IMR-90 (cell line): Measurements from ENCODE around the gene NCS1. TPM values are rescaled to one million over a fixed set of nuclear protein-coding genes. Genes with fewer than 3 reads are reported as not detected.

Experiments
- ATAC-seq: fragments of 200-7000 bp; cut with Tn5 transposase; 2 replicates; pipeline ENCODE4 v1.9.1; 2020; ENCODE audit warnings: low read depth, mild to moderate bottlenecking, moderate library complexity
- BruUV-seq: library from RNA; stranded (reverse); fragments of 400-500 nt; replicated peaks from 2 replicates; lab custom pipeline; 2021; lab: Mats Ljungman, UMichigan
- CTCF ChIA-PET: fragments of 300-600 bp; formaldehyde crosslinking; extraction: SDS; loops from one replicate; lab custom pipeline; 2021; ENCODE audit warnings: antibody characterized with exemption; lab: Yijun Ruan, JAX
- POLR2A ChIA-PET: fragments of 300-600 bp; sonication (Branson Sonifier 250); formaldehyde crosslinking; loops from one replicate; lab custom pipeline; 2022; ENCODE audit warnings: antibody characterized with exemption; ENCODE audit not compliant: unreplicated experiment; lab: Charles Lee
- DNase-seq: peaks from one replicate; pipeline ENCODE4 v3.0.0; 2013
- H2AFZ ChIP-seq: replicated peaks from 2 replicates; pipeline ENCODE3; 2013; ENCODE audit warnings: low read length, mild to moderate bottlenecking; ENCODE audit not compliant: poor library complexity
- H2AK5ac ChIP-seq: 2 replicates; pipeline ENCODE4 v1.6.1; 2013; ENCODE audit warnings: low read depth, low read length, inconsistent platforms
- H2AK9ac ChIP-seq: replicated peaks from 2 replicates; pipeline ENCODE3; 2013; ENCODE audit warnings: mild to moderate bottlenecking, low read depth, low read length, moderate library complexity; ENCODE audit not compliant: poor library complexity
- H2BK120ac ChIP-seq: 2 replicates; pipeline ENCODE4 v1.6.1; 2013; ENCODE audit warnings: low read depth, low read length, inconsistent platforms
- H2BK15ac ChIP-seq: 3 replicates; pipeline ENCODE4 v1.6.1; 2013; ENCODE audit warnings: low read depth, low read length, inconsistent platforms
- H2BK20ac ChIP-seq: 2 replicates; pipeline ENCODE4 v1.6.1; 2013; ENCODE audit warnings: low read depth, mild to moderate bottlenecking, inconsistent platforms, low read length, moderate library complexity
- H2BK5ac ChIP-seq: 2 replicates; pipeline ENCODE4 v1.6.1; 2013; ENCODE audit warnings: mild to moderate bottlenecking, low read depth, low read length, inconsistent platforms; ENCODE audit not compliant: poor library complexity, severe bottlenecking
- H3K14ac ChIP-seq: replicated peaks from 2 replicates; pipeline ENCODE4 v1.6.1; 2013; ENCODE audit warnings: low read depth, low read length, inconsistent platforms
- H3K18ac ChIP-seq: 2 replicates; pipeline ENCODE4 v1.6.1; 2013; ENCODE audit warnings: low read depth, low read length, control low read depth
- H3K23ac ChIP-seq: 2 replicates; pipeline ENCODE4 v1.6.1; 2013; ENCODE audit warnings: low read depth, low read length, inconsistent platforms
- H3K27ac ChIP-seq: 2 replicates; pipeline ENCODE4 v1.5.1; 2013; ENCODE audit warnings: mild to moderate bottlenecking, control low read depth, low read length; ENCODE audit not compliant: insufficient read depth
- H3K27me3 ChIP-seq: 2 replicates; pipeline ENCODE4 v1.6.1; 2013; ENCODE audit warnings: low read length; ENCODE audit not compliant: control insufficient read depth, insufficient read depth
- H3K36me3 ChIP-seq: 2 replicates; pipeline ENCODE4 v1.6.1; 2013; ENCODE audit warnings: low read length, mixed read lengths; ENCODE audit not compliant: control insufficient read depth, insufficient read depth
- H3K4ac ChIP-seq: 2 replicates; pipeline ENCODE4 v1.6.1; 2013; ENCODE audit warnings: low read depth, low read length, inconsistent platforms
- H3K4me1 ChIP-seq: 2 replicates; pipeline ENCODE4 v1.6.1; 2013; ENCODE audit warnings: low read length, mixed read lengths; ENCODE audit not compliant: control insufficient read depth, insufficient read depth
- H3K4me2 ChIP-seq: 2 replicates; pipeline ENCODE4 v1.6.1; 2013; ENCODE audit warnings: low read depth, mild to moderate bottlenecking, control low read depth, low read length, moderate library complexity
- H3K4me3 ChIP-seq: 2 replicates; pipeline ENCODE4 v1.5.1; 2013; ENCODE audit warnings: low read depth, mild to moderate bottlenecking, control low read depth, low read length, moderate library complexity; ENCODE audit not compliant: insufficient read depth
- H3K56ac ChIP-seq: 2 replicates; pipeline ENCODE4 v1.6.1; 2013; ENCODE audit warnings: low read length, inconsistent platforms; ENCODE audit not compliant: insufficient read depth; ENCODE audit errors: extremely low read depth
- H3K79me1 ChIP-seq, 2 experiments: 2 replicates each; pipeline ENCODE4 v1.6.1; 2013; ENCODE audit warnings: low read length in 2 of 2, inconsistent platforms in 1 of 2, low read depth in 1 of 2
- H3K9ac ChIP-seq: 2 replicates; pipeline ENCODE4 v1.6.1; 2013; ENCODE audit warnings: low read depth, low read length, control low read depth
- H3K9me1 ChIP-seq: 2 replicates; pipeline ENCODE4 v1.6.1; 2013; ENCODE audit warnings: low read length, inconsistent platforms; ENCODE audit not compliant: insufficient read depth
- H3K9me3 ChIP-seq: 2 replicates; pipeline ENCODE4 v1.6.1; 2013; ENCODE audit warnings: low read length; ENCODE audit not compliant: control insufficient read depth, insufficient read depth
- H4K20me1 ChIP-seq: 2 replicates; pipeline ENCODE4 v1.6.1; 2013; ENCODE audit warnings: low read length, inconsistent platforms; ENCODE audit not compliant: insufficient read depth
- H4K5ac ChIP-seq: 2 replicates; pipeline ENCODE4 v1.6.1; 2013; ENCODE audit warnings: mild to moderate bottlenecking, low read depth, low read length, control low read depth
- H4K8ac ChIP-seq, 2 experiments: 2 replicates each; pipeline ENCODE4 v1.6.1; 2013; ENCODE audit warnings: low read depth in 2 of 2, low read length in 2 of 2, control low read depth in 1 of 2, inconsistent platforms in 1 of 2
- H4K91ac ChIP-seq: 2 replicates; pipeline ENCODE4 v1.6.1; 2013; ENCODE audit warnings: low read depth, low read length, inconsistent platforms; ENCODE audit not compliant: insufficient read depth
- CHD1 ChIP-seq: IDR thresholded peaks from 2 replicates; pipeline ENCODE4 v1.6.1; 2012; ENCODE audit warnings: low read depth, low read length, improper control_type of control experiment
- MAZ ChIP-seq: IDR thresholded peaks from 2 replicates; pipeline ENCODE4 v1.6.1; 2012; ENCODE audit warnings: low read depth, mild to moderate bottlenecking, low read length, improper control_type of control experiment, moderate library complexity, borderline replicate concordance
- MXI1 ChIP-seq: IDR thresholded peaks from 2 replicates; pipeline ENCODE4 v1.6.1; 2012; ENCODE audit warnings: low read depth, mild to moderate bottlenecking, low read length, moderate library complexity, borderline replicate concordance
- RAD21 ChIP-seq: IDR thresholded peaks from 2 replicates; pipeline ENCODE4 v1.6.1; 2012; ENCODE audit warnings: low read length, improper control_type of control experiment
- RCOR1 ChIP-seq: IDR thresholded peaks from 2 replicates; pipeline ENCODE4 v1.6.1; 2012; ENCODE audit warnings: mild to moderate bottlenecking, low read length, improper control_type of control experiment; ENCODE audit not compliant: insufficient replicate concordance
- RFX5 ChIP-seq: IDR thresholded peaks from 2 replicates; pipeline ENCODE4 v1.8.0; 2012; ENCODE audit warnings: low read depth, mild to moderate bottlenecking, low read length, moderate library complexity
- WGBS, 2 experiments: methylation state at CpG; one replicate each; pipeline versions ENCODE4 v1.1.5 to v1.1.7; 2013; ENCODE audit warnings: missing lambda C conversion rate in 2 of 2; ENCODE audit not compliant: insufficient read length in 1 of 2; ENCODE audit errors: extremely low coverage in 2 of 2; 5-methylcytosine and 5-hydroxymethylcytosine counted together
- dilution Hi-C: fragments of 300-500 bp; cut with HindIII; formaldehyde crosslinking; loops from one replicate; pipeline ENCODE4 v1.14.3; 2018; ENCODE audit warnings: low sequenced_read_pairs; ENCODE audit not compliant: unreplicated experiment
- in situ Hi-C: fragments of 300-500 bp; cut with MboI; formaldehyde crosslinking; loops from 3 replicates; pipeline ENCODE4 v1.14.3; 2019; ENCODE audit warnings: low sequenced_read_pairs, inconsistent platforms, mixed read lengths
- intact Hi-C: fragments of 100-400 bp; cut with micrococcal nuclease; formaldehyde crosslinking; loops from 2 replicates; pipeline ENCODE4 v1.10.0; 2022
- polyA plus RNA-seq, 3 experiments: library from polyadenylated mRNA; depleted of rRNA; stranded (reverse); fragments of >200 nt; gene quantifications; 2 replicates each; pipeline ENCODE4 v1.2.3, GENCODE V29; 2012; ENCODE audit warnings: low replicate concordance in 1 of 3
- total RNA-seq: library from RNA; depleted of rRNA; stranded (reverse); fragments of >200 nt; gene quantifications from 2 replicates; pipeline ENCODE4 v1.2.3, GENCODE V29; 2012

NCS1 gene
- total and polyA plus RNA-seq, 2 of the 4 experiments (the other 2 are of a cell fraction) = 41.0 to 60.5 TPM

GRCh38 chr9:130140706-130141105, 31.5 kb upstream of the NCS1 start:
- BruUV-seq = no TSS peak
- no peak overlapping the region for H2AK9ac ChIP-seq
- dilution Hi-C loops (no loop called here), in situ Hi-C loops (no loop called here), intact Hi-C loops (no loop called here)
- H2BK15ac ChIP-seq = no peak overlapping the region
- H3K18ac ChIP-seq = no peak overlapping the region
- CTCF ChIA-PET = no interaction called here
- no peak overlapping the region; a peak in 1 of 4 replicates for H4K8ac ChIP-seq
- H3K9me3 ChIP-seq = no peaks in the 10 kb centered on the region
- no peak overlapping the region for H2AFZ ChIP-seq
- H2BK120ac ChIP-seq = no peak overlapping the region
- WGBS, 2 experiments = 96% methylated on average over 5 of the region's 10 CpGs; no CpG with 5 or more reads in 1 of the 2 experiments
- H4K91ac ChIP-seq = no peak overlapping the region
- no peak overlapping the region for H3K56ac ChIP-seq
- H3K4ac ChIP-seq = no peak overlapping the region; the same call in 1 of the 2 replicates
- H2AK5ac ChIP-seq = no peak overlapping the region
- no peak overlapping the region for H3K4me3 ChIP-seq
- no peak overlapping the region for H4K5ac ChIP-seq
- no peak overlapping the region for H2BK20ac ChIP-seq
- H3K79me1 ChIP-seq = peaks cover 0 to 23% of the 10 kb centered on the region in 2 experiments
- POLR2A ChIA-PET = no interaction called here
- TF ChIP-seq RCOR1 (no peak), MAZ (no peak), MXI1 (no peak), RFX5 (no peak), CHD1 (no peak), RAD21 (no peak)
- H3K4me1 ChIP-seq = peaks cover 20% of the 10 kb centered on the region
- no peak overlapping the region for H3K14ac ChIP-seq
- H3K9ac ChIP-seq = no peak overlapping the region
- DNase-seq (no peak), ATAC-seq (no peak)
- peaks cover 24% of the 10 kb centered on the region for H3K9me1 ChIP-seq
- H3K27ac ChIP-seq = no peak overlapping the region
- H3K27me3 ChIP-seq = no peaks in the 10 kb centered on the region
- H3K23ac ChIP-seq = no peak overlapping the region
- peaks cover 4% of the 10 kb centered on the region; the same call in 1 of the 2 replicates for H4K20me1 ChIP-seq
- peaks cover 4% of the 10 kb centered on the region for H3K36me3 ChIP-seq
- no peak overlapping the region for H3K4me2 ChIP-seq
- H2BK5ac ChIP-seq = no peak overlapping the region
